WTC11 (cell line): Measurements from ENCODE around the gene CNOT6.

Source experiments
- CBFB ChIP-seq: sonication (generic); formaldehyde crosslinking; IDR thresholded peaks from 2 replicates; pipeline ENCODE4 v1.8.1; 2022; ENCODE audit warnings: mild to moderate bottlenecking, low read depth, missing genetic modification reagents
- TF ChIP-seq, protein P1 (sequence below): sonication (generic); formaldehyde crosslinking; IDR thresholded peaks from 2 replicates; pipeline ENCODE4 v1.8.1; 2023; ENCODE audit warnings: mild to moderate bottlenecking, missing genetic modification reagents, moderate library complexity
- TF ChIP-seq, protein P2 (sequence below): fragments of 200-600 bp; IDR thresholded peaks from 2 replicates; pipeline ENCODE4 v1.8.0; 2022; ENCODE audit warnings: antibody characterized with exemption

DNA sequence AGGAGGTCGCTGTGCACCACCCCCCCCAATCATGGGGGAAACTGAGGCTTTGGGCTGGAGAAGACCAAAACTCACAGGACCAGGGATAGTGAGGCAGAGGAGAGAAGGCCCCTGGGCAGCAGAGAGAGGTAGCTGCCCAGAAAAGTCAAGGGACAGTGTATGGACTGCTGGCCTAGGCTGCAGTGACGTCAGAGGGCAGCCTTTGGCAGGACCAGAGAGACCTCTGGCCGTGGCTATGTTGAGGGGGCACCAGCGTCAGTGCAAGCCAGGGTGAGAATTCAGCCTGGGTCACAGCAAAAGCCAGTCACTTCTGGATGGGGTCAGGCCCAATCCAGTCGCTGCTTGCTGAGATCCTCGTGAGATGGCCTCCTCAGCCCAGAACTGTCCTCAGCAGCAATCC lies 128.7 kb downstream of the CNOT6 start:
- TF ChIP-seq, protein P1, sequence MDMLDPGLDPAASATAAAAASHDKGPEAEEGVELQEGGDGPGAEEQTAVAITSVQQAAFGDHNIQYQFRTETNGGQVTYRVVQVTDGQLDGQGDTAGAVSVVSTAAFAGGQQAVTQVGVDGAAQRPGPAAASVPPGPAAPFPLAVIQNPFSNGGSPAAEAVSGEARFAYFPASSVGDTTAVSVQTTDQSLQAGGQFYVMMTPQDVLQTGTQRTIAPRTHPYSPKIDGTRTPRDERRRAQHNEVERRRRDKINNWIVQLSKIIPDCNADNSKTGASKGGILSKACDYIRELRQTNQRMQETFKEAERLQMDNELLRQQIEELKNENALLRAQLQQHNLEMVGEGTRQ, result no peak
- TF ChIP-seq, protein P2, sequence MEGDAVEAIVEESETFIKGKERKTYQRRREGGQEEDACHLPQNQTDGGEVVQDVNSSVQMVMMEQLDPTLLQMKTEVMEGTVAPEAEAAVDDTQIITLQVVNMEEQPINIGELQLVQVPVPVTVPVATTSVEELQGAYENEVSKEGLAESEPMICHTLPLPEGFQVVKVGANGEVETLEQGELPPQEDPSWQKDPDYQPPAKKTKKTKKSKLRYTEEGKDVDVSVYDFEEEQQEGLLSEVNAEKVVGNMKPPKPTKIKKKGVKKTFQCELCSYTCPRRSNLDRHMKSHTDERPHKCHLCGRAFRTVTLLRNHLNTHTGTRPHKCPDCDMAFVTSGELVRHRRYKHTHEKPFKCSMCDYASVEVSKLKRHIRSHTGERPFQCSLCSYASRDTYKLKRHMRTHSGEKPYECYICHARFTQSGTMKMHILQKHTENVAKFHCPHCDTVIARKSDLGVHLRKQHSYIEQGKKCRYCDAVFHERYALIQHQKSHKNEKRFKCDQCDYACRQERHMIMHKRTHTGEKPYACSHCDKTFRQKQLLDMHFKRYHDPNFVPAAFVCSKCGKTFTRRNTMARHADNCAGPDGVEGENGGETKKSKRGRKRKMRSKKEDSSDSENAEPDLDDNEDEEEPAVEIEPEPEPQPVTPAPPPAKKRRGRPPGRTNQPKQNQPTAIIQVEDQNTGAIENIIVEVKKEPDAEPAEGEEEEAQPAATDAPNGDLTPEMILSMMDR, result no peak
- TF ChIP-seq CBFB (CRISPR knock-in tag), result no peak
